HUES6 (cell line): Measurements from ENCODE around the gene HTATSF1.
A peak's percentile ranks its signal among the peaks of the same experiment; 100 is the strongest.

Source experiments
- H3K27ac ChIP-seq: 2 replicates; pipeline ENCODE4 v1.7.0; 2013; ENCODE audit warnings: low read depth, mild to moderate bottlenecking, low read length, inconsistent platforms
- H3K27me3 ChIP-seq: 2 replicates; pipeline ENCODE4 v1.6.1; 2013; ENCODE audit warnings: low read length; ENCODE audit not compliant: control insufficient read depth, insufficient read depth
- H3K36me3 ChIP-seq: 2 replicates; pipeline ENCODE4 v1.6.1; 2013; ENCODE audit warnings: low read length; ENCODE audit not compliant: control insufficient read depth, insufficient read depth
- H3K4me1 ChIP-seq: 2 replicates; pipeline ENCODE4 v1.6.1; 2013; ENCODE audit warnings: low read length; ENCODE audit not compliant: control insufficient read depth, insufficient read depth
- H3K4me3 ChIP-seq: 2 replicates; pipeline ENCODE4 v1.5.1; 2013; ENCODE audit warnings: low read depth, low read length
- H3K9ac ChIP-seq: one replicate; pipeline ENCODE4 v1.6.1; 2013; ENCODE audit warnings: mild to moderate bottlenecking, low read length
- H3K9me3 ChIP-seq: 2 replicates; pipeline ENCODE4 v1.6.1; 2013; ENCODE audit warnings: low read depth, low read length; ENCODE audit not compliant: control insufficient read depth, insufficient read depth

The HTATSF1 gene, protein sequence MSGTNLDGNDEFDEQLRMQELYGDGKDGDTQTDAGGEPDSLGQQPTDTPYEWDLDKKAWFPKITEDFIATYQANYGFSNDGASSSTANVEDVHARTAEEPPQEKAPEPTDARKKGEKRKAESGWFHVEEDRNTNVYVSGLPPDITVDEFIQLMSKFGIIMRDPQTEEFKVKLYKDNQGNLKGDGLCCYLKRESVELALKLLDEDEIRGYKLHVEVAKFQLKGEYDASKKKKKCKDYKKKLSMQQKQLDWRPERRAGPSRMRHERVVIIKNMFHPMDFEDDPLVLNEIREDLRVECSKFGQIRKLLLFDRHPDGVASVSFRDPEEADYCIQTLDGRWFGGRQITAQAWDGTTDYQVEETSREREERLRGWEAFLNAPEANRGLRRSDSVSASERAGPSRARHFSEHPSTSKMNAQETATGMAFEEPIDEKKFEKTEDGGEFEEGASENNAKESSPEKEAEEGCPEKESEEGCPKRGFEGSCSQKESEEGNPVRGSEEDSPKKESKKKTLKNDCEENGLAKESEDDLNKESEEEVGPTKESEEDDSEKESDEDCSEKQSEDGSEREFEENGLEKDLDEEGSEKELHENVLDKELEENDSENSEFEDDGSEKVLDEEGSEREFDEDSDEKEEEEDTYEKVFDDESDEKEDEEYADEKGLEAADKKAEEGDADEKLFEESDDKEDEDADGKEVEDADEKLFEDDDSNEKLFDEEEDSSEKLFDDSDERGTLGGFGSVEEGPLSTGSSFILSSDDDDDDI

DNA sequence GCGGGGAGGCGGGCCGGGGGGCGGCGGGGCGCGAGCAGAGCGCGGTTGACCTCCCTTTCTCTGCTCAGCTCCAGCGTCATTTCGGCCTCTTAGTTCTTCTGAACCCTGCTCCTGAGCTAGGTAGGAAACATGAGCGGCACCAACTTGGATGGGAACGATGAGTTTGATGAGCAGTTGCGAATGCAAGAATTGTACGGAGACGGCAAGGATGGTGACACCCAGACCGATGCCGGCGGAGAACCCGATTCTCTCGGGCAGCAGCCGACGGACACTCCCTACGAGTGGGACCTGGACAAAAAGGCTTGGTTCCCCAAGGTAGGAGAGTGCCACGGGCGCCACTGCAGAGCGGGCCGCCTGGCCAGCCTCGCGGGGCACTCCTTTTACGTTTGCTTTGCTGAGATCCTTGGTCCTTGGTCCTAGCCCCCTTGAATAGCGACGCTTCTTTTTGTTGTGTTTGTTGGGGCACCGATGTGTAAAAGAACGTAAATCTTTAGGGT lies at the start of gene HTATSF1:
Gene HTATSF1 (plus strand): TSS at position 37 of the 497 bp plus-strand sequence. CDS start 93 bp downstream, at position 130.
- peak within 1 kb of the TSS; percentile 85 for H3K27ac ChIP-seq
- H3K27me3 ChIP-seq: no peaks in the 10 kb centered on the region
- peaks cover 24% of the 10 kb centered on the region for H3K36me3 ChIP-seq
- H3K9me3 ChIP-seq: no peaks in the 10 kb centered on the region
- H3K9ac ChIP-seq: peak within 1 kb of the TSS; percentile 80
- H3K4me3 ChIP-seq: peak within 1 kb of the TSS; percentile 79
- no peaks in the 10 kb centered on the region for H3K4me1 ChIP-seq

DNA sequence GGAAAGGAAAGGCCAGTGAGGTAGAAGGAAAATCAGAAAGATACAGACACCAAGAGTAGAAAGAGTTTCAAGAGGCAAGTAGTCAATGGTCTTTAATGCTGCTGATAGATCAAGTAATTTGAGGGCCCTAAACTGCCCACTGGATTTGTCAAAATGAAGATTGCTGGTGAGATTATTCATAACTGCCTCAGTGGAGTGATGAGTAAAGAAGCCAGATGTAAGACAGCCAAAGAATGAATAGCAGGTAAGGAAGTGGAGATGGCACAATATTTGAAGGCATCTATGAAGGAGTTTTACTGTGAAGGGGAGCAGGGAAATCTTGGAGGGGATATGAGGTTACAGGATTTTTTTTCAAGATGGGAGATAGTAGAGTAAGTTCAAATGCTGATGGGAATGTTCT lies 49.4 kb upstream of the HTATSF1 start:
- Histone ChIP-seq H3K27ac (no peak overlapping the region), H3K36me3 (no peaks in the 10 kb centered on the region), H3K4me1 (no peaks in the 10 kb centered on the region), H3K9ac (no peak overlapping the region), H3K4me3 (no peak overlapping the region), H3K27me3 (no peaks in the 10 kb centered on the region), H3K9me3 (no peaks in the 10 kb centered on the region; the same call in 1 of the 2 replicates)

DNA sequence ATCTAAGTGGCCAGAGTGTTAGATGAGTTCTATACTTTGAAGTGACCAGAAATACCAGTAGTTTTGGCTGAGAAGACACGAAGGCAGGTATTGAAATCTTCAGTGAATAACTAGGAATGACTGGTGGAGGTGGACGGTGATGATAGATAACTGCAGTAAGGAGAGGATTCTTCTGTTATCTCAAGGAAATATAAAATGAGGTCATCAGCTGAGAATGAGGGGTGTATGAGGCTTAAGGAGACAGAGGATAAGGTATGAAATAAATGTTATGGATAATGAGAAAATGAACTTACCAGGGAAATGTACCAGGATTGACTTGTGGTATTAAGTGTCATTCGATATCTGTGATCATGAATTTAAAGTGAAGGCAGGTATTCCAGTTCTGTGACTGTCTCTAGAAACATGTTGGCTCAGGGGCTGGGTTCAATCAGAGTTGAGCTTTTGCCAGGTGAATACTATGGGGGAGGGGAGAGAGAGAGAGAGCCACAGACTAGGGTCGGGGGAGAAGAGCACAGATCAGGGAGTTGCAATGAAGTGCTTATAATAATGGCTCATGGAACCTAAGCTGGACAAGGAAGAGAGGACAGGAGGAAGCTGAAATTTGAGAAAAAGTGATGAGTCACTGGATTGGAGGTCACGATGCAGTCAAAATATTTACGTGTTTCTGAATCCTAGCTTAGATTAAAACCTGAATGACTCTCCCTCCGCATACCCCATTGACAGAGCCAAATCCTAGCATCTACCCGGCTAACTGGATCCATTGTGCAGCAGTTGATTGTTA lies 47.2 kb upstream of the HTATSF1 start:
- no peak overlapping the region for H3K27ac ChIP-seq
- H3K36me3 ChIP-seq: no peaks in the 10 kb centered on the region
- H3K9ac ChIP-seq: no peak overlapping the region
- H3K9me3 ChIP-seq: no peaks in the 10 kb centered on the region; the same call in 1 of the 2 replicates
- no peaks in the 10 kb centered on the region for H3K27me3 ChIP-seq
- H3K4me1 ChIP-seq: no peaks in the 10 kb centered on the region
- H3K4me3 ChIP-seq: no peak overlapping the region

DNA sequence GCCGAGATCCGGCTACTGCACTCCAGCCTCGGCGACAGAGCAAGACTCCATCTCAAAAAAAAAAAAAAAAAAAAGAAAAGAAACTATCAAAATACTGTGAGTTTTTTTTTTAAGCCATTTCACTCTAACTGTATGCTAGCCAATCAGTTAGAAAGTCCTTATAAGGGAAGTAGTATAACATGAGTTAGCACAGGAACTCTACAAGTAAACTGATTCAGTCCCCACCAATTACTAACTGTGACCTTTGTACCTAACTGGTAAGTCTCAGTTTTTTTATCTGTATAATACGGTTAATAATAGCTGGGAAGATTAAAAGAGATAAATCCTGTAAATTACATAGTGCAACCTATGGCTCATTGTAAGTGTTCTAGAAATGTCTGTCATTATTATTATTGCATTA lies 44.8 kb upstream of the HTATSF1 start:
- H3K9me3 ChIP-seq: no peaks in the 10 kb centered on the region
- H3K9ac ChIP-seq: no peak overlapping the region
- no peaks in the 10 kb centered on the region for H3K27me3 ChIP-seq
- H3K4me3 ChIP-seq: no peak overlapping the region
- H3K4me1 ChIP-seq: no peaks in the 10 kb centered on the region
- H3K27ac ChIP-seq: no peak overlapping the region
- H3K36me3 ChIP-seq: no peaks in the 10 kb centered on the region

DNA sequence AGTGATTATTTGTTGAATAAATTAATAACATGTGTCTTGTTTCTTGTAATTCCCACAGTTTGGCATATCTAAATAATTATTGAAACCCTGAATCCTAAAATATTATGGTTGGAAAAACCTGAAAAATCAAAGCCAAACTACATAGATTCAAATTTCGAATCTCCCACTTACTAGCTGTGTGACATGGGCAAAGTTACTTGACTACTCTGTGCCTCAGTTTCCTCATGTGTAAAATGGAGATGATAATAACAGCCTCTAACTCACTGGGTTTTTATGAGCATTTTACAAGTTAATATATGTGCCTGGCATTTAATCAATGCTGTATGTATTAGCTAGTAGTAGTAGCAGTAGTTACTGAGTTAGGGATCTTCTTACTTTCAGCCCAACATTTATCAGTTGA lies 44.3 kb upstream of the HTATSF1 start:
- H3K27ac ChIP-seq: no peak overlapping the region
- no peaks in the 10 kb centered on the region for H3K4me1 ChIP-seq
- H3K27me3 ChIP-seq: no peaks in the 10 kb centered on the region
- no peaks in the 10 kb centered on the region for H3K36me3 ChIP-seq
- no peaks in the 10 kb centered on the region for H3K9me3 ChIP-seq
- no peak overlapping the region for H3K4me3 ChIP-seq
- no peak overlapping the region for H3K9ac ChIP-seq

DNA sequence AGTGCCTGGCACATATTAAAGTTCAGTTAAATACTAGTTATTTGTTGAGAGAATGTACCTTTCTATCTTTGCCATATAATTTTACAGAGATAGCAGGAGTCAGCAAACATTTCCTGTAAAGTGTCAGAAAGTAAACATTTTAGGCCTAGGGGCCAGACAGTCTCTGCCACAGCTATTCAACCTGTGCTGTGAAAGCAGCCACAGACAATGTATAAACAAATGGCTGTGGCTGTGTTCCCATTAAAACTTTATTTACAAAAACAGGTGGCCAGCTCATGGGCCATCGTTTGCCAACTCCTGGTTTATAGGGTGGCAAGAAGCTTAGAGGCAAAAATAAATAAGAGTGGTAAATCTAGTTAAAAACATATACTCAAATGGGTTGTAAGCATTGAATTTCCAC lies 43.6 kb upstream of the HTATSF1 start:
- H3K27me3 ChIP-seq: no peaks in the 10 kb centered on the region
- no peaks in the 10 kb centered on the region for H3K36me3 ChIP-seq
- H3K27ac ChIP-seq: no peak overlapping the region
- no peaks in the 10 kb centered on the region for H3K9me3 ChIP-seq
- H3K9ac ChIP-seq: no peak overlapping the region
- H3K4me3 ChIP-seq: no peak overlapping the region
- no peaks in the 10 kb centered on the region for H3K4me1 ChIP-seq

DNA sequence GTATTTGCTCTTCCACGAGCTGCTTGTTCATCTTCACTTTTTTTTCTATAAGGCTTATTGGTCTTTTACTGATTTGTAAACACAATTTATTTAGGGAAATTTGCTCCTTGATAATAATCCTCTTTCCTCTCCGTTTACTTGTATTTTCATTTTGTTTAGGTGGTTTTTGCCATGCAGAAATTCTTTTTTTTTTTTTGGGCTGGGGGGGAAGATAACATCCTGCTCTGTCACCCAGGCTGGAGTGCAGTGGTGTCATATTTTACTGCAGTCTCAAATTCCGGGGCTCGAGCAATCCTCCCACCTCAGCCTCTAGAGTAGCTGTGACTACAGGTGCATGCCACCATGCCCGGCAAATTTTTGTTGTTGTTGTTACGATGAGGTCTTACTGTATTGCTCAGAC lies 41.3 kb upstream of the HTATSF1 start:
- H3K9me3 ChIP-seq: no peaks in the 10 kb centered on the region
- no peaks in the 10 kb centered on the region for H3K27me3 ChIP-seq
- H3K4me3 ChIP-seq: no peak overlapping the region
- H3K27ac ChIP-seq: no peak overlapping the region
- H3K4me1 ChIP-seq: no peaks in the 10 kb centered on the region
- H3K9ac ChIP-seq: no peak overlapping the region
- H3K36me3 ChIP-seq: no peaks in the 10 kb centered on the region

DNA sequence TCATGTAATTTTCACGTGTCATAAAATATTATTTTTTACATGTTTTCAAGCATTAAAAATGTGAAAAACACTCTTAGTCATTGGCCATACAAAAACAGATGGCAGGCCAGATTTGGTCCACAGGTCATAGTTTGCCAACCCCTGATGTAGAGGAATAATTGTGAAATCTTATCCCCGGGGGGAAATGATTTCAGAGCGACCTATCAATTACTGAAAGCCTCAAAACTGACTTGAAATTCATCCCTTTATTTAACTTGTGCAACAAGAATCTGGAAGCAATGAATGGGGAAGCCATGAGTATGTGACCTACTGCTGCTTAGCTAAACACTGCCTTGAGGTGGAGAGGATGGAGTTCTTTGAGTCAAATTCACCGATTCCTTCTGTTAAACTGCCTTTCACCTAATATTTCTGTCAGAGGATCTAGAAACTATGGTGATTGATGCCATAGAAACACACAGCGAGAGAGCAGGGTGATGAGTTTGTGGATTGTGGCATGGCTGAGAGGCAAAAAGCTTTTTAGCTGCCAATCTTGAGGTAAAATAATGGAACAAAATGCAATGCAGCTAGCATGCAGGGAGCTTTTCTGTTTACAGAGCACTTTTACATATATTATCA lies 40.0 kb upstream of the HTATSF1 start:
- no peaks in the 10 kb centered on the region for H3K9me3 ChIP-seq
- H3K27me3 ChIP-seq: no peaks in the 10 kb centered on the region
- no peak overlapping the region for H3K27ac ChIP-seq
- H3K9ac ChIP-seq: no peak overlapping the region
- H3K4me1 ChIP-seq: no peaks in the 10 kb centered on the region
- no peaks in the 10 kb centered on the region for H3K36me3 ChIP-seq
- H3K4me3 ChIP-seq: no peak overlapping the region

DNA sequence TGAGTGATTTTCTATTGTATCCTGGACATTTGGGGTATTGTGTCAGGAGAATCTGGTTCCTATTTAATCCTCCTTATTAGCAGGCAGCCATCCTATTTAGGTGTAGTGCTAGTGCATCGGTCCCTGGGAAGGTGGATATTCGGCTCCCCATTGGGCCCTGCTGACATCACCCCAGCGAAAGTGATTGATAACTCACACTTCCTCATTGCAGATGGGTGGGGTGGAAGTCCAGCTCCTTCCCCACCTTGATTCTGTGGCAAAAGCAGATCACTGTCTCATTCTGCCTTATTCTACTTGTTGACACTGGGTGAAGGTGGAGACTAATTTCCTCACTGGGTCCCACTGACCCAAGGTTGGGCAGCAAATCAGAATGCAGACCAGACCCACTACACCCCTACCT lies 32.8 kb upstream of the HTATSF1 start:
- Histone ChIP-seq H3K4me1 (no peaks in the 10 kb centered on the region), H3K4me3 (no peak overlapping the region), H3K27ac (no peak overlapping the region), H3K36me3 (no peaks in the 10 kb centered on the region), H3K27me3 (no peaks in the 10 kb centered on the region; the same call in 1 of the 2 replicates), H3K9ac (no peak overlapping the region), H3K9me3 (no peaks in the 10 kb centered on the region)

DNA sequence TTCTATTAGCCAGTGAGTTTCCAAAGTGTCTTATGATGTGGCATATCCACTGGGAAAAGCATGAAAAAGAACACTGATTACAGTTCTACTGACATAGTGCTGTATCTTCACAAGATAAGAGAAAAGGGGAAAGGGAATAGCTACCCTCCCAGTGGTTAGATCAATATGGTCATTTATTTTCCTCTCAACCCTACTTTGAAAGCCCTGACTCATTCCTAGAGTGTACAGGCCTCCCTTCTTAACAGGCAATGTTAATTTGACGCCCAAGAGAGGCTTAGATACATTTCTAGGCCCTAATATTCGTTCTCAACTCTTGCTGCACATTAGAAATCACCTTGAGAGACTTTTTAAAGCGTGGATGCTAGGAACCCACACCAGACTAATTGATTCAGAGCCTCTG lies 30.1 kb upstream of the HTATSF1 start:
- H3K27me3 ChIP-seq: peaks cover 3% of the 10 kb centered on the region; the same call in 1 of the 2 replicates
- no peaks in the 10 kb centered on the region for H3K9me3 ChIP-seq
- H3K36me3 ChIP-seq: no peaks in the 10 kb centered on the region
- no peak overlapping the region for H3K27ac ChIP-seq
- no peaks in the 10 kb centered on the region for H3K4me1 ChIP-seq
- no peak overlapping the region for H3K4me3 ChIP-seq
- H3K9ac ChIP-seq: no peak overlapping the region
